ENCODE measurements around the gene NSL1. TPM values are rescaled to one million over a fixed set of nuclear protein-coding genes. Genes with fewer than 3 reads are reported as not detected.

The NSL1 gene
- total RNA-seq, 2 donors from 2014 or later, result 29.1 to 33.4 TPM

- no peak for DNase-seq (ENCODE audit: low spot score)
- intact Hi-C loops (cut with DNase I), result no loop called here
Measured at GRCh38 chr1:212696721-212697331, 94.8 kb downstream of the NSL1 start.

DNA sequence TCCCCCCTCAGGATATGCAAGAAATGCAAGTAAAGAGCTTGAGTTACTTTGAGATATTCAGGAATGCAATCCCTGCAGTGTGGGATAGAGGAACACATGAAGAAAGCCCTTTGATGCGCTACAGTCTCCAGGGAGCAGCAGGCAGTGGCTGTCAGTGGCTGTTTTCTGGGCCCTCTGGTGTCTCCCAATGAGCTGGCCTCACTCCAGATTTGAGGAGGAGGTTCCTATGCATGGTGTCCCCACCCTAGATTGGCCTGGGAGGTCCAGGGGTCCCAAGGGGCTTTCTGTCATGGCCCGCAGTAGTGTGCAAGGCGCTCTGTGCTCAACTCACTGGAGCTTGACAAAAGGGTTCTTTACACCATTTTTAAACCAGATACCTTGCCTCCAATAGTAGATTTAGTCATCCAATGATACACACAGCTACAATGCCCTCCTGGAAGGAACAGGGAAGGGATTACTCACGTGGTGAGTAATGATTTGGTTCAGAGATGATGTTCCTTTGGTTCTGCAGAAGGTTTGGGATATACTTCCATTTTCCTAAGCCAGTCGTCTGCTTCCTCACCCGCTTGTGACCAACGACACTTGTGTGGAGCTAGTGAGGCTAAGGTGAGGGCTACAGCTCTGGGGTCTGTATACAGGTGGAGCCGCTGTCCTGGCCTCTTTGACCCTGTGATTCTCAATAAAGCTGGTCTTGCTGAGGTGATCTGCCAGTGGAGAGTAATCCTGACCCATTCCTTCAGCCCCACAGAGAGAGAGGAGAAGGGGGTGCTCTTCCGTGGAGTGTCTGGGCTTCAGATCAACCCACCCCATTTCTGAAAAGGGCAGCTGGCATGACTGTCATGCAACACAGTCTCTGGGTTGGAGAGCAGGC lies 98.6 kb downstream of the NSL1 start:
- intact Hi-C loops (cut with DNase I), result no loop called here
- no peak for DNase-seq (ENCODE audit: low spot score)

DNA sequence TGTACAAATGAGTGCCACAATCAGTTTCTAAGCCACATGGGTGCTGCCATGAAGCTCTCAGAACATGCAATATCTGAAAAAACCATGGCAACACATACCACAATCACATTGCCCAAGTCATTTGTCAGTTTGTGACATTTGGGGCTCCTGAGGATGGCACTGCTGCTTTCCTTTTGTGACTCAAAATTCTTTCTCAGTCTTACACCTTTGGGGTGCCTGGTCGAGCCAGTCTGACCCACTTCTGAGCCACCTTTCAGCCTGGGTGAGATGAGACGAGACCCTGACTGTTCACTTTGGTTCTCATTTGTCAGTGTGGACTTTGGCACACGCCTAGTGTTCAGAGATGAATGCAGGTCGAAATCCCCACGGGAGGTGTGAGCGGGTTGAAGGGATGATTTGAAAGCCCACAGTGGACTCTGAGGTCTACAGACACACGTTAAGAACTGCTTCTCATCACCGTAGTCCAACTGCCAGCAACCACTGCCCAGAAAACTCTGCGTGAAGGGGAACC lies 100.0 kb downstream of the NSL1 start:
- intact Hi-C loops (cut with DNase I), result no loop called here
- DNase-seq (ENCODE audit: low spot score), result no peak

- DNase-seq (ENCODE audit: low spot score), result no peak
- intact Hi-C loops (cut with DNase I), result no loop called here
Measured at GRCh38 chr1:212690816-212691403, 100.7 kb downstream of the NSL1 start.

DNA sequence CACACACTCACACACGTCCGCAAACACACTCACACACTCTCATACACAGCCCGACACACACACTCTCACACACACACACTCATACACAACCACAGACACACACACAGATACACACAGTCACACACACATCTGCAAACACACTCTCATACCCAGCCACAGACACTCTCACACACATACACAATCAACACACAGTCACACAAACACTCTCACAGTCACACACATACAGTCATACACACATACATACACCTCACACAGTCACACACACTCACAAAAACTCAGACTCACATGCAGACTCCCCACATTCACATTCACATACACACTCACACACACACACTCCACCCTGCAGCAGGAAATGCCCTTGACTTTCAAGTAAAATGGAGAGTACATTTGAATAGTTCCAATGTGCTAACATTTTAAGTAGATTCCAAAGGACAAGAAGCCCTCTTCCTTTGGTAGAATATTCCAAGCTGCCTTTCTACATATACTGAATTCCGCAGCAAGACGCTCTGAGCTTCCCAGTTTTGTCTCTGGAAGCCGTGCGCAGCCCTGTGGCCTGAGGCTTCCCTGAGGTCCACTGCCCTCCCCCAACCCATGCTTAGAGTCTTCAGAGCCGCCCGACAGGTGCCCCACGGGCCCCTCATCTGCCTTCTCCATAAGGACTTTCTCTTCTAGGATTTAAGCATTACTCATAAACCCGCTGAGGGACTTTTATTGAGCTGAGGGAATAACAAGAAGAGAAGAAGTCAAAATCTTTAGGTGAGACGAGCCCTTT lies 101.6 kb downstream of the NSL1 start:
- intact Hi-C loops (cut with DNase I), result no loop called here
- no peak for DNase-seq (ENCODE audit: low spot score)

- intact Hi-C loops (cut with DNase I), result no loop called here
- DNase-seq (ENCODE audit: low spot score), result no peak
Measured at GRCh38 chr1:212689196-212689725, 102.3 kb downstream of the NSL1 start.

GRCh38 chr1:212688341-212689047 lies 103.1 kb downstream of the NSL1 start:
- intact Hi-C loops (cut with DNase I), result no loop called here
- DNase-seq (ENCODE audit: low spot score), result no peak

DNA sequence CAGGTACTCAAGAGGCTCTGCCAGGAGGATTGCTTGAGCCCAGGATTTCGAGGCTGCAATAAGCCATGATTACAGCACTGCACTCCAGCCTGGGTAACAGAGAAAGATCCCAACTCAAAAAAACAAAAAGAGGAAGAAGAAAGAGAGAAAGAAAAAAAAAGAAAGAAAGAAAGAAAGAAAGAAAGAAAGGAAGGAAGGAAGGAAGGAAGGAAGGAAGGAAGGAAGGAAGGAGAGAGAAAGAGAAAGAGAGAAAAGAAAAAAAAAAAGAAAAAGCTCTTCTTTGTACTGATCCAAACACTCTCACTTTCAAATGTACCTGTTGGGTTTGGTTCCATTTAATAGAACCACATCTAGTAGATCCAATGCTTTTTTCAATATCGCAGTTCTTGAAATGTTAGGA lies 103.8 kb downstream of the NSL1 start:
- DNase-seq (ENCODE audit: low spot score), result no peak
- intact Hi-C loops (cut with DNase I), result no loop called here

- no peak for DNase-seq (ENCODE audit: low spot score)
- intact Hi-C loops (cut with DNase I), result no loop called here
Measured at GRCh38 chr1:212686591-212686990, 105.0 kb downstream of the NSL1 start.

DNA sequence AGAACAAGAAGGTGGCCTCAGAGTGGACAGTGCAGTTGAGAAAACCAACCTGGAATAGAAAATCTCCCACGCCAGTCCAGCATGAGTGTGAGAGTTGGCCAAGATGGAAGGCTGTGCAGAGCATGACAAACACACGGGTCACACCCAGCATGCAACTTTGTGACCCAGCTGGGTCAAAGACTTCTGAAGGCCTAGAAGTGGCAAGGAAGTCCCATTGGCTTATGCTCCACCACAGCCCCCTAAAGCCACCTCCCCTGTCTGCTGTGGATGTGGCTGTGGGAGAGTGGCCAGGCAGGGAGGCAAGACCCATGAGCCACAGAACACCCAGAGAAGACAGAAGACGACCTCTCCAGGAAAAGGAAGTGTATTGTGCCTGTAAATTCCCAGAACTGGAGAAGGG lies 105.5 kb downstream of the NSL1 start:
- no peak for DNase-seq (ENCODE audit: low spot score)
- intact Hi-C loops (cut with DNase I), result no loop called here

- intact Hi-C loops (cut with DNase I), result no loop called here
- DNase-seq (ENCODE audit: low spot score), result no peak
Measured at GRCh38 chr1:212685429-212685828, 106.1 kb downstream of the NSL1 start.

GRCh38 chr1:212684521-212685090 lies 107.0 kb downstream of the NSL1 start:
- intact Hi-C loops (cut with DNase I), result no loop called here
- no peak for DNase-seq (ENCODE audit: low spot score)

GRCh38 chr1:212684076-212684475 lies 107.5 kb downstream of the NSL1 start:
- intact Hi-C loops (cut with DNase I), result no loop called here
- DNase-seq (ENCODE audit: low spot score), result no peak

- intact Hi-C loops (cut with DNase I), result no loop called here
Measured at GRCh38 chr1:212683357-212683722, 108.2 kb downstream of the NSL1 start.

DNA sequence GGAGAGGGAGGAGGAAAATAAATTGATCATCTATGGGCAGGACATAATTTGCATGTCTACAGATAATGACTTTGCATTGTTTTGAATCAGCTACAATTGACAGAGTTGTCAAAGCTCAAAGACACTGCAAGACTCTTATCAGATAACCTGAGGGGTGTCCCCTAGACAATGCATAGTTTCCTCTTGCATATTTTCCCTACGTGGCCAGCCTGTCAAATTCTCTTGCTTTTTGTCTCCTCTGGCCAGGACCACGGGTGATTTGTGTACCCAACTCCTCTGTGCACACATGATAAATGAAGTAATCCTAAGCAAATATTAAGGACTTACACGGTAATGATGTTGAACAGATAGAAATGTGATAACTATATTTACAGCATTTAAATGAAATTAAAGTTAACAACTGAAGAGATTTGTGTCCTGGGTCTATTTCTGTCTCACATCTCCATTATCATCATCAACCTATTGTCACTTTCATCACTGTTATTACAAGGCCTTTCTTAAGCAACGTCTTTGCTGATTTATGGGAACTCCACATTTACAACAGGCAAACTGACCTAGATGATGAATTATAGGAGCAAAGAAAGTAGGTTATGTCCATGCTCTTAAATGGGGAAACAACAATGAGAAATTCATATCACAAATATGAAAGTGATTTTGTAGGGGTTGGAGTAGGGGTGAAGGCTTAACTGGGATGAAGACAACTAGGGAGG lies 110.7 kb downstream of the NSL1 start:
- intact Hi-C loops (cut with DNase I), result no loop called here
- no peak for DNase-seq (ENCODE audit: low spot score)

More at GRCh38 chr1:212683357-212683722, 108.2 kb downstream of the NSL1 start:
- no peak for DNase-seq (ENCODE audit: low spot score)

DNA sequence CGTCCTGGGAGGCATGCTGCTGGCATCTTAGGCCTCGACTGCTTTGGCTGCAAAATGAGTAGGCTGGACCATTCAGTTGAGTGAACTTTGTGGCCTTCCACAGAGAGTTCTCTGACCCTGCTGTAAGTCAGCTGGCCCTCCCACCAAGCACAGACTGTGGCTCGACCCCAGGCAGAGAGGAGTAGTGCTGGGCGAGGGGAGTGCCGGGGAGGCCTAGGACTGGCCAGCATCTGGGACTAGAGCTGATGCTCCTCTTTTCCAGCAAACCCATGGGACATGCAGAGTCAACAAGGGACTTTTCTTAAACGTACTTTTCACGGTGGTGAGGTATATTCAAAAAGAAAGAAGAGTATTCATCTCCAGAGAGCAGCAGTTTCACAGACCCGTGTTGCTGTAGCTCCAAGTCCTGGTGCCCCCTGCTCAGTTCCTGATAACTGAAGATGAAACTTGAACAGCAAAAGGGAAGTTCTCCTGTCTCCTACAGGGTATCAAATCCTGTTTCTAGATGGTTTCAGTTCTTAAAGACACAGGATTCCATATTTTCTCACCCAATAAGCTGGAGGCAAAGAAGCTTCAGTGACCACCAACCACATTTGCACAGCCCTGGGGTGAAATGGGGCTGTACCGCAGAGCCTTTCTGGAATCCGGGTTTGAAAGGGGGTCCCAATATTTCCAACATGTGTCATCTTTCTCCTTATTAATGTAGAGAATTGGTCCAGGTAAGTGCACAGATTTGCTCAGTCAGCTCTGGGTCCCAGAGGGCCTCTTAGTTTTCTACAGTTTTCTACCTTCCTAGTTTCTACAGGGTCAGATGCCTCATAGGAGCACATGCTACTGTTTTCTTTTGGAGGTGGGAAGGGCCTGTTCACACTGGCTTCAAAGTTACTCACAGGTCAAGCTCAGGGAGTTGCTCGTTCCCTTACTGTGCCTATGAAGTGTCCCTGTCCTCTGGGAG lies 112.8 kb downstream of the NSL1 start:
- intact Hi-C loops (cut with DNase I), result no loop called here
- DNase-seq (ENCODE audit: low spot score), result no peak

DNA sequence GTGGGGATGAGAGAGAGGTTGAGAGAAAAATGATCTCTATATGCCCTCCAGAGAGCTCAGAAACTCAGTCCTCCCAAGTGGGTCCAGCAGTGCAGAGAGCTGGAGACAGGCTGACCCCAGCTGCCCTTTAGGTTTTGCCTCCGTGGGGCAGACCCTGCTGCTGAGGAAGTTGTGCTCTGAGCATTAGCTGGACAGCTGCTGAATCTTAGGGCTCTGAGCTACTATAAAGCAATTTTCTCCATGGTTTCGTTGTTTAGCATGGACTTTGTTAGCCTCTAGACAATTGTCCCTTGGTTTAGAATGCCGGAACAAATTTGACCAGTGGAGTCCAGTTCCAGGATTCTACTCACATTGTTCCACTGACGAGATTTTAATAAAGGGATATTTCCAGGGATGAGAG lies 114.0 kb downstream of the NSL1 start:
- intact Hi-C loops (cut with DNase I), result no loop called here
- DNase-seq (ENCODE audit: low spot score), result no peak
